HepG2 (cell line): ENCODE data around the gene NDUFA8. TPM values are rescaled to one million over a fixed set of nuclear protein-coding genes. Genes with fewer than 3 reads are reported as not detected.

Experiments
- ATAC-seq: fragments of 200-7000 bp; cut with Tn5 transposase; 3 replicates; pipeline ENCODE4 v1.9.1; 2020; ENCODE audit warnings: mild to moderate bottlenecking, moderate library complexity
- BruUV-seq: library from RNA; stranded (reverse); fragments of 400-500 nt; replicated peaks from 2 replicates; lab custom pipeline; 2021; lab: Mats Ljungman, UMichigan
- CTCF ChIA-PET: fragments of 300-600 bp; formaldehyde crosslinking; extraction: SDS; loops from one replicate; lab custom pipeline; 2021; ENCODE audit warnings: low total read pairs, inconsistent platforms, low intra/inter-chr PET ratio; lab: Yijun Ruan, JAX
- POLR2A ChIA-PET: fragments of 350-600 bp; sonication (Branson Sonifier 250); formaldehyde crosslinking; loops from one replicate; lab custom pipeline; 2020; ENCODE audit warnings: antibody characterized with exemption, inconsistent platforms; lab: Yijun Ruan, JAX
- DNase-seq: peaks from one replicate; pipeline ENCODE4 v3.0.0-alpha.2; 2015; ENCODE audit warnings: low spot score
- FAIRE-seq: peaks from 3 replicates; lab custom pipeline; 2011; peaks lifted over from hg19 to GRCh38; lab: Jason Lieb, UNC
- H2AFZ ChIP-seq: one replicate; pipeline ENCODE4 v1.6.1; 2011; ENCODE audit warnings: low read length, inconsistent platforms
- H3K27ac ChIP-seq: fragments of 300-600 bp; 3 replicates; pipeline ENCODE4 v1.8.0; 2011; ENCODE audit warnings: mixed run types, mild to moderate bottlenecking, mixed read lengths, low read length, inconsistent platforms; ENCODE audit not compliant: insufficient read depth; ENCODE audit errors: extremely low read length
- H3K27me3 ChIP-seq, 2 experiments: fragments of 200-600 bp in 1 of 2; 2 replicates in 1 of 2; 3 replicates in 1 of 2; pipeline versions ENCODE4 v1.6.0 to v1.8.0; 2011; ENCODE audit warnings: low read length in 2 of 2, mild to moderate bottlenecking in 2 of 2, moderate library complexity in 2 of 2, inconsistent platforms in 1 of 2; ENCODE audit not compliant: insufficient read depth in 2 of 2, control insufficient read depth in 1 of 2
- H3K36me3 ChIP-seq, 2 experiments: fragments of 200-600 bp in 1 of 2; replicated peaks in 1 of 2; 2 replicates in 1 of 2; 3 replicates in 1 of 2; pipeline versions ENCODE4 v1.5.1 to v1.8.0; 2011; ENCODE audit warnings: low read length in 2 of 2, inconsistent platforms in 1 of 2; ENCODE audit not compliant: insufficient read depth in 2 of 2, control insufficient read depth in 1 of 2
- H3K4me1 ChIP-seq: 2 replicates; pipeline ENCODE4 v1.5.1; 2012; ENCODE audit warnings: low read length, inconsistent platforms; ENCODE audit not compliant: insufficient read depth
- H3K4me2 ChIP-seq: 2 replicates; pipeline ENCODE4 v1.6.0; 2011; ENCODE audit warnings: low read depth, low read length, inconsistent platforms
- H3K4me3 ChIP-seq, 3 experiments: fragments of 200-600 bp in 1 of 3; sonication (generic), shearing (Covaris generic) in 1 of 3; replicated peaks in 1 of 3; 2 replicates each; pipeline ENCODE4 v1.5.1; 2011 to 2016; ENCODE audit warnings: low read length in 3 of 3, inconsistent platforms in 2 of 3, low read depth in 2 of 3, mild to moderate bottlenecking in 2 of 3, control low read depth in 1 of 3, mixed read lengths in 1 of 3; ENCODE audit not compliant: insufficient read depth in 1 of 3
- H3K79me2 ChIP-seq: one replicate; pipeline ENCODE4 v1.6.1; 2011; ENCODE audit warnings: low read length, inconsistent platforms; ENCODE audit not compliant: insufficient read depth
- H3K9ac ChIP-seq: 2 replicates; pipeline ENCODE4 v1.6.0; 2011; ENCODE audit warnings: mild to moderate bottlenecking, low read depth, low read length, inconsistent platforms; ENCODE audit not compliant: insufficient read depth
- H3K9me3 ChIP-seq: 2 replicates; pipeline ENCODE4 v1.5.1; 2012; ENCODE audit warnings: mild to moderate bottlenecking, low read length
- H4K20me1 ChIP-seq: 2 replicates; pipeline ENCODE4 v1.6.0; 2011; ENCODE audit warnings: inconsistent platforms, mild to moderate bottlenecking, low read length, moderate library complexity; ENCODE audit not compliant: insufficient read depth
- AKAP8 ChIP-seq: sonication (generic); formaldehyde crosslinking; IDR thresholded peaks from 2 replicates; pipeline ENCODE4 v1.5.1; 2020; ENCODE audit warnings: mild to moderate bottlenecking, missing genetic modification reagents
- MZF1 ChIP-seq: sonication (generic); formaldehyde crosslinking; IDR thresholded peaks from 2 replicates; pipeline ENCODE4 v1.8.1; 2023; ENCODE audit warnings: mild to moderate bottlenecking, missing genetic modification reagents, borderline replicate concordance
- NR2F6 ChIP-seq, 2 experiments: IDR thresholded peaks; 2 replicates each; pipeline ENCODE4 v1.6.1; 2016; ENCODE audit warnings: antibody characterized with exemption in 1 of 2, mild to moderate bottlenecking in 1 of 2
- SMAD3 ChIP-seq: sonication (generic); formaldehyde crosslinking; IDR thresholded peaks from 2 replicates; pipeline ENCODE4 v1.4.0; 2020; ENCODE audit warnings: missing genetic modification reagents
- TEF ChIP-seq: sonication (generic); formaldehyde crosslinking; IDR thresholded peaks from 2 replicates; pipeline ENCODE4 v1.5.0; 2020; ENCODE audit warnings: missing genetic modification reagents
- ZMAT3 ChIP-seq: sonication (generic); formaldehyde crosslinking; conservative IDR thresholded peaks from 2 replicates; pipeline ENCODE4 v1.7.0; 2021; ENCODE audit warnings: missing genetic modification reagents
- WGBS: methylation state at CpG from one replicate; pipeline ENCODE4 v1.1.6; 2017; ENCODE audit warnings: low lambda C conversion rate; 5-methylcytosine and 5-hydroxymethylcytosine counted together
- in situ Hi-C: cut with HindIII; loops from 2 replicates; pipeline ENCODE4 v1.10.0; 2017; ENCODE audit warnings: low pct_unique_long_range_greater_than_20kb; ENCODE audit not compliant: extremely low pct_ligation_motif_present
- intact Hi-C: fragments of 100-400 bp; cut with micrococcal nuclease; formaldehyde crosslinking; loops from one replicate; pipeline ENCODE4 v1.10.0; 2022; ENCODE audit not compliant: unreplicated experiment
- polyA plus RNA-seq, 8 experiments: library from polyadenylated mRNA; depleted of rRNA in 3 of 8; stranded (reverse) in 7 of 8; unstranded in 1 of 8; fragments of >200 nt; fragmentation: Illumina TruSeq in 4 of 8; extraction: Trizol in 4 of 8; gene quantifications; 2 replicates each; pipeline versions ENCODE4 v1.2.1 to v1.2.3, GENCODE V29; 2011 to 2016; ENCODE audit warnings: low read depth in 4 of 8, missing spikeins in 1 of 8, mixed read lengths in 1 of 8; ENCODE audit not compliant: insufficient read depth in 1 of 8
- total RNA-seq, 5 experiments: library from RNA; depleted of rRNA; stranded (reverse); fragments of >200 nt; fragmentation: Illumina TruSeq; extraction: Trizol; gene quantifications; 2 replicates each; pipeline ENCODE4 v1.2.3, GENCODE V29; 2016; ENCODE audit warnings: low read depth in 1 of 5
- TF ChIP-seq, protein P1 (sequence below), 2 experiments: sonication (generic) in 1 of 2; formaldehyde crosslinking in 1 of 2; IDR thresholded peaks; 2 replicates each; pipeline versions ENCODE4 v1.4.0 to v1.6.1; 2016 to 2020; ENCODE audit warnings: borderline replicate concordance in 1 of 2, low read depth in 1 of 2, mild to moderate bottlenecking in 1 of 2, missing genetic modification reagents in 1 of 2
- TF ChIP-seq, protein P2 (sequence below): sonication (generic); formaldehyde crosslinking; IDR thresholded peaks from 2 replicates; pipeline ENCODE4 v1.4.0; 2020; ENCODE audit warnings: missing genetic modification reagents, borderline replicate concordance

The NDUFA8 gene
- total and polyA plus RNA-seq, 2 of the 13 experiments (the other 11 are each of a cell fraction or from before 2014, with no cell fraction given): 68.6 to 71.7 TPM

DNA sequence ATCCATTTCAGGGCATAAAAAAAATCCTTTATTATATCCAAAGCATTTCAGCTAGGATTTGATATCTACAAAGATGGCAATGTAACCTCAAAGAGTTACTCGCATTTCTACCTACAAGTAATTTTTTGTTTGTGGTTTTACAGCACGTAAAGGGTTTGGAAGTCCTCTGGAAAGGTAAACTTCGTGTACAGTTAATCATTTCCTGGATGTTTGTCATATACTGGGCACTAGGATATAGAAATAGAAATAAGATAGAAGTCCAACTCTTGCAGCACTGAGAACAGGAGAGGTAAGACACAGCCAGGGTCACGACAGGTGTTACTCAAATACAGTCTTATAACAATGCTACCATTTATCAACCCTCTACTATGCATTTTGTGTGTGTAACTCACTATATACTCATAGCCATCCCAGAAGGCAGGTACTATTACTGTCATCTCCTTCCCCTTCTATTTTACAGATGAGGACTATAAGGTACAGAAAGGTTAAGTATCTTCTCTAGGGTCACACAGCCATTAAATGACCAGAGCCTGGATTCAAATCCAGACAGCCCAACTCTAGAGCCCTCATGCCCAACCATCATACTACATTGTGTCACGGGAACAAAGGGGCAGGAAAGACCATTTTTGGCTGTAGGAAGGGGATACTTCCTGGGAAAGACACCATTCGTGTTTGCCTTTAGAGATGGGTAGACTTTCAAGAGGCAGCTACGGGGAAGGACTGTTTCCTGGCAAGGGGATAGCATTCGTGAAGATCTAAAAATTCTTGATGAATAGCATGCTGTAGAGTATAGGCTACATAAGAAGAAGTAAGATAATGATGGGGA, 19.0 kb downstream of the NDUFA8 start (continued):
- TF ChIP-seq SMAD3 (CRISPR knock-in tag): no peak
- peak; percentile 59 for TF ChIP-seq NR2F6 (IDR thresholded peaks at IDR 0.05)
- TF ChIP-seq NR2F6 (CRISPR knock-in tag; IDR thresholded peaks at IDR 0.05): peak; percentile 45; the same call in 1 of the 2 replicates

DNA sequence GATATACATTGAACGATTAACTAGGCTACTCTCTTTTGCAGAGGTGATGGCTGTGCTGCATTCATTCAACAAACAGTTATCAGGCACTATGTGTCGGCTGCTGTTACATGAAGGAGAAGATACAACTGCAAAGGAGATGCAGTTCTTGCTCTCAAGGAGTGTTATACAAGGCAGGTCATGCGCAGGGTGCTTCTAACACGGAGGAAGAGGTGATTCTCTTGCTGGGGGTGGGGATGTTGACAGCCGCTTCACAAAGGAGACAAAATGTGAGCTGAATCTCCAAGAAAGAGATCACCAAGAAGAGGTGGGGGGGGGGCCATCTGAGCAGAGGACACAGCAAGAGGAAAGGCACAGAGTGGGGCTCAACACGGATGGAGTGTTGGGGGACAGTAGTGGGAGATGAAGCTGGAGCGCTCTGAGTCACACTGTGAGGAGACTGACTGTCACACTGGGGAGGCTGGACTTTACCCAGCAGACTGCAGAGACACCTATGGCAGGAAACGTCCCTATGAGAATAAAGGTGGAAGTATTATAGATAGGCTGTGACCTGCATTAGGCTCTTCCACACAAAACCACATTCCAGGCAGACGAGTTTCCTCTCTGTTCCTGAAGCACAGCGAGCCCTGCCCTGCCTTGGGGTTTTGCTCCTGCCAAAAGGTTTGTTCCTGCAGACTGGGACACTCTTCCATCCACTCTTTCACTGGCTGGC, 20.9 kb downstream of the NDUFA8 start:
- Histone ChIP-seq H2AFZ (peak overlapping the region; percentile 18), H3K4me3 (peak overlapping the region in 2 of 3 experiments; percentile 28 to 49; a peak in 4 of 6 replicates), H3K27ac (peak overlapping the region; percentile 44), H3K36me3 (peaks cover 2 to 7% of the 10 kb centered on the region in 2 experiments; a peak in 2 of 5 replicates), H4K20me1 (no peaks in the 10 kb centered on the region), H3K27me3 (no peaks in the 10 kb centered on the region), H3K4me1 (peaks cover 72% of the 10 kb centered on the region), H3K9ac (peak overlapping the region; percentile 47; the same call in 1 of the 2 replicates), H3K79me2 (no peaks in the 10 kb centered on the region), H3K9me3 (no peaks in the 10 kb centered on the region), H3K4me2 (peak overlapping the region; percentile 70)
- ATAC-seq (peak; percentile 95), FAIRE-seq (peak; percentile 83), DNase-seq (peak; percentile 63)
- no TSS peak for BruUV-seq
- WGBS: 10% methylated on average over 10 of the region's 10 CpGs
- CTCF ChIA-PET: no interaction called here
- in situ Hi-C loops (no loop called here), intact Hi-C loops (loop anchor here (2.0 to 5.0 kb wide), 2 partner anchors 14 to 124 kb away; partner anchors contain the start of genes MRRF and RBM18)
- POLR2A ChIA-PET: interaction anchor here (0.9 kb wide), 1 partner anchor 127 kb away, joined by 5 read pairs; no protein-coding TSS in a partner anchor
- TF ChIP-seq ZMAT3 (CRISPR knock-in tag) (0 out of 2 replicates have a peak, but pooled peaks have one; percentile 10), TEF (CRISPR knock-in tag) (no peak), AKAP8 (CRISPR knock-in tag) (no peak), MZF1 (no peak)
- TF ChIP-seq, protein P1, sequence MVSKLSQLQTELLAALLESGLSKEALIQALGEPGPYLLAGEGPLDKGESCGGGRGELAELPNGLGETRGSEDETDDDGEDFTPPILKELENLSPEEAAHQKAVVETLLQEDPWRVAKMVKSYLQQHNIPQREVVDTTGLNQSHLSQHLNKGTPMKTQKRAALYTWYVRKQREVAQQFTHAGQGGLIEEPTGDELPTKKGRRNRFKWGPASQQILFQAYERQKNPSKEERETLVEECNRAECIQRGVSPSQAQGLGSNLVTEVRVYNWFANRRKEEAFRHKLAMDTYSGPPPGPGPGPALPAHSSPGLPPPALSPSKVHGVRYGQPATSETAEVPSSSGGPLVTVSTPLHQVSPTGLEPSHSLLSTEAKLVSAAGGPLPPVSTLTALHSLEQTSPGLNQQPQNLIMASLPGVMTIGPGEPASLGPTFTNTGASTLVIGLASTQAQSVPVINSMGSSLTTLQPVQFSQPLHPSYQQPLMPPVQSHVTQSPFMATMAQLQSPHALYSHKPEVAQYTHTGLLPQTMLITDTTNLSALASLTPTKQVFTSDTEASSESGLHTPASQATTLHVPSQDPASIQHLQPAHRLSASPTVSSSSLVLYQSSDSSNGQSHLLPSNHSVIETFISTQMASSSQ (IDR thresholded peaks at IDR 0.05; ENCODE audit: low read depth): 0 out of 2 replicates have a peak, but pooled peaks have one; percentile 12
- TF ChIP-seq, protein P1 (CRISPR knock-in tag; IDR thresholded peaks at IDR 0.05; ENCODE audit: borderline replicate concordance): no peak
- TF ChIP-seq, protein P2, sequence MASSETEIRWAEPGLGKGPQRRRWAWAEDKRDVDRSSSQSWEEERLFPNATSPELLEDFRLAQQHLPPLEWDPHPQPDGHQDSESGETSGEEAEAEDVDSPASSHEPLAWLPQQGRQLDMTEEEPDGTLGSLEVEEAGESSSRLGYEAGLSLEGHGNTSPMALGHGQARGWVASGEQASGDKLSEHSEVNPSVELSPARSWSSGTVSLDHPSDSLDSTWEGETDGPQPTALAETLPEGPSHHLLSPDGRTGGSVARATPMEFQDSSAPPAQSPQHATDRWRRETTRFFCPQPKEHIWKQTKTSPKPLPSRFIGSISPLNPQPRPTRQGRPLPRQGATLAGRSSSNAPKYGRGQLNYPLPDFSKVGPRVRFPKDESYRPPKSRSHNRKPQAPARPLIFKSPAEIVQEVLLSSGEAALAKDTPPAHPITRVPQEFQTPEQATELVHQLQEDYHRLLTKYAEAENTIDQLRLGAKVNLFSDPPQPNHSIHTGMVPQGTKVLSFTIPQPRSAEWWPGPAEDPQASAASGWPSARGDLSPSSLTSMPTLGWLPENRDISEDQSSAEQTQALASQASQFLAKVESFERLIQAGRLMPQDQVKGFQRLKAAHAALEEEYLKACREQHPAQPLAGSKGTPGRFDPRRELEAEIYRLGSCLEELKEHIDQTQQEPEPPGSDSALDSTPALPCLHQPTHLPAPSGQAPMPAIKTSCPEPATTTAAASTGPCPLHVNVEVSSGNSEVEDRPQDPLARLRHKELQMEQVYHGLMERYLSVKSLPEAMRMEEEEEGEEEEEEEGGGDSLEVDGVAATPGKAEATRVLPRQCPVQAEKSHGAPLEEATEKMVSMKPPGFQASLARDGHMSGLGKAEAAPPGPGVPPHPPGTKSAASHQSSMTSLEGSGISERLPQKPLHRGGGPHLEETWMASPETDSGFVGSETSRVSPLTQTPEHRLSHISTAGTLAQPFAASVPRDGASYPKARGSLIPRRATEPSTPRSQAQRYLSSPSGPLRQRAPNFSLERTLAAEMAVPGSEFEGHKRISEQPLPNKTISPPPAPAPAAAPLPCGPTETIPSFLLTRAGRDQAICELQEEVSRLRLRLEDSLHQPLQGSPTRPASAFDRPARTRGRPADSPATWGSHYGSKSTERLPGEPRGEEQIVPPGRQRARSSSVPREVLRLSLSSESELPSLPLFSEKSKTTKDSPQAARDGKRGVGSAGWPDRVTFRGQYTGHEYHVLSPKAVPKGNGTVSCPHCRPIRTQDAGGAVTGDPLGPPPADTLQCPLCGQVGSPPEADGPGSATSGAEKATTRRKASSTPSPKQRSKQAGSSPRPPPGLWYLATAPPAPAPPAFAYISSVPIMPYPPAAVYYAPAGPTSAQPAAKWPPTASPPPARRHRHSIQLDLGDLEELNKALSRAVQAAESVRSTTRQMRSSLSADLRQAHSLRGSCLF (CRISPR knock-in tag): no peak
